Measurements from ENCODE around the gene DNAJA4.
"Not testable (repeated sequence)": the region's sequence is repeated elsewhere in the genome, so short reads cannot be mapped to it uniquely, and the experiment has no call there.

The DNAJA4 gene

GRCh38 chr15:78244101-78244500 is 20.3 kb upstream of the DNAJA4 start:
- no peak for DNase-seq (ENCODE audit: low spot score)

- no peak for DNase-seq (ENCODE audit: low spot score)
These were observed 19.5 kb upstream of the DNAJA4 start for GRCh38 chr15:78244893-78245292.

- not testable (repeated sequence) for DNase-seq (ENCODE audit: low spot score)
These were observed 19.0 kb upstream of the DNAJA4 start for GRCh38 chr15:78245392-78245791.

GRCh38 chr15:78245976-78246620 is 18.3 kb upstream of the DNAJA4 start:
- not testable (repeated sequence) for DNase-seq (ENCODE audit: low spot score)

GRCh38 chr15:78247911-78248310 is 16.5 kb upstream of the DNAJA4 start:
- DNase-seq (ENCODE audit: low spot score) = no peak

- no peak for DNase-seq (ENCODE audit: low spot score)
These were observed 15.2 kb upstream of the DNAJA4 start for GRCh38 chr15:78249131-78249530.

- no peak for DNase-seq (ENCODE audit: low spot score)
These were observed 13.2 kb upstream of the DNAJA4 start for GRCh38 chr15:78251136-78251535.

- no peak for DNase-seq (ENCODE audit: low spot score)
These were observed 8.8 kb upstream of the DNAJA4 start for GRCh38 chr15:78255421-78256043.

- DNase-seq (ENCODE audit: low spot score) = no peak
These were observed 8.3 kb upstream of the DNAJA4 start for GRCh38 chr15:78256044-78256437.

GRCh38 chr15:78257681-78258080 is 6.7 kb upstream of the DNAJA4 start:
- DNase-seq (ENCODE audit: low spot score) = no peak

GRCh38 chr15:78259232-78259631 is 5.1 kb upstream of the DNAJA4 start:
- no peak for DNase-seq (ENCODE audit: low spot score)

GRCh38 chr15:78260489-78260888 is 3.9 kb upstream of the DNAJA4 start:
- no peak for DNase-seq (ENCODE audit: low spot score)

- no peak for DNase-seq (ENCODE audit: low spot score)
These were observed 3.3 kb upstream of the DNAJA4 start for GRCh38 chr15:78261062-78261461.

GRCh38 chr15:78263351-78263781 is 996 bp upstream of the DNAJA4 start:
- no peak for DNase-seq (ENCODE audit: low spot score)

GRCh38 chr15:78263907-78264303 is 457 bp upstream of the DNAJA4 start:
- no peak for DNase-seq (ENCODE audit: low spot score)

GRCh38 chr15:78265137-78265460 is 737 bp downstream of the DNAJA4 start:
- DNase-seq (ENCODE audit: low spot score) = no peak

GRCh38 chr15:78265752-78266224 is 1.4 kb downstream of the DNAJA4 start:
- DNase-seq (ENCODE audit: low spot score) = no peak

- no peak for DNase-seq (ENCODE audit: low spot score)
These were observed 1.9 kb downstream of the DNAJA4 start for GRCh38 chr15:78266229-78266628.

- no peak for DNase-seq (ENCODE audit: low spot score)
These were observed 2.4 kb downstream of the DNAJA4 start for GRCh38 chr15:78266806-78267205.

- DNase-seq (ENCODE audit: low spot score) = no peak
These were observed 8.0 kb downstream of the DNAJA4 start for GRCh38 chr15:78272316-78272715.

- DNase-seq (ENCODE audit: low spot score) = no peak
These were observed 8.4 kb downstream of the DNAJA4 start for GRCh38 chr15:78272776-78273175.

- no peak for DNase-seq (ENCODE audit: low spot score)
These were observed 10.6 kb downstream of the DNAJA4 start for GRCh38 chr15:78274994-78275393.

- no peak for DNase-seq (ENCODE audit: low spot score)
These were observed 11.9 kb downstream of the DNAJA4 start for GRCh38 chr15:78276064-78276943.

All from AG20443 (cell line).